Suppressor macrophage treated with lipopolysaccharide for 4 hours (primary cell): ENCODE data around the gene SRSF12.
"Not testable (repeated sequence)": the region's sequence is repeated elsewhere in the genome, so short reads cannot be mapped to it uniquely, and the experiment has no call there.

Experiments used
- DNase-seq: peaks from one replicate; pipeline ENCODE4 v3.0.0-alpha.2; 2020

Gene SRSF12

GRCh38 chr6:89069536-89070163 lies 48.2 kb downstream of the SRSF12 start:
- DNase-seq: no peak

- no peak for DNase-seq
Measured at GRCh38 chr6:89068695-89069094, 49.2 kb downstream of the SRSF12 start.

DNA sequence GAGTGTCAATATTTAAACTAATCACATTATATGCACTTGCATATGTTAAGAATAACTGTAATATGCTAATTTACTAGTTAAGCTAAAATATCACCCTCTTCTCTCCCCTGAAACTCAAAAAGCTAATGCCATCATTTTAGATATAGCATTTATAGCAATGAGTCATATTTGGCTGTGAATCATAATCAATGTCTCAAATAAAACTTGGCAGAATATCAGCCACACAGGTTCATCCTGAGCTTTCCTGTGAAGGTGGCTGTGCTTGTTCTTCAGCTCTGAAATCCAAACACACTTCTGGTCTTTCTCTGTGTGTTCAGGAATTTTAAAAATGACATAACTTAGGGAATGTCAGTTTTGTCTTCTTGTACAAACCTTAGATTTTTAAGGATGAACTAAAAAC lies 50.1 kb downstream of the SRSF12 start:
- DNase-seq: no peak

GRCh38 chr6:89066940-89067646 lies 50.8 kb downstream of the SRSF12 start:
- DNase-seq: peak; percentile 71

- DNase-seq: not testable (repeated sequence)
Measured at GRCh38 chr6:89066121-89066520, 51.8 kb downstream of the SRSF12 start.

- DNase-seq: not testable (repeated sequence)
Measured at GRCh38 chr6:89064931-89065330, 52.9 kb downstream of the SRSF12 start.

GRCh38 chr6:89063881-89064280 lies 54.0 kb downstream of the SRSF12 start:
- no peak for DNase-seq

DNA sequence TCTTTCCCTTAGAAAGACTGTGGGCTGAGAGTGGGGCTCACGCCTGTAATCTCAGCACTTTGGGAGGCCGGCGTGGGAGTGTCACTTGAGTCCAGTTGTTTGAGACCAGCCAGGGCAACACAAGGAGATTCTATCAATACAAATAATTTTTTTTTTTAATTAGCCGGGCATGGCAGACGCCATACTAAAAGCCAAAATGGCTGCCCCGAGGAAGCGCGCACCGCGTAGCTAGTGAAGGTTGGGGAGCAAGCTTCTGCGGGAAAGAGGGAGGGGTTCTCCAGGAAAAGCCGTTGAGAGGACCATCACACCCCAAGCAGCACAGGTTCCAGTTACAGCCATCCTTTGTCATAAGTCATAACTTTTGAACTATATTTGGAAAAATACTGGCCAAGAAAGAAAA lies 58.6 kb downstream of the SRSF12 start:
- DNase-seq: no peak

DNA sequence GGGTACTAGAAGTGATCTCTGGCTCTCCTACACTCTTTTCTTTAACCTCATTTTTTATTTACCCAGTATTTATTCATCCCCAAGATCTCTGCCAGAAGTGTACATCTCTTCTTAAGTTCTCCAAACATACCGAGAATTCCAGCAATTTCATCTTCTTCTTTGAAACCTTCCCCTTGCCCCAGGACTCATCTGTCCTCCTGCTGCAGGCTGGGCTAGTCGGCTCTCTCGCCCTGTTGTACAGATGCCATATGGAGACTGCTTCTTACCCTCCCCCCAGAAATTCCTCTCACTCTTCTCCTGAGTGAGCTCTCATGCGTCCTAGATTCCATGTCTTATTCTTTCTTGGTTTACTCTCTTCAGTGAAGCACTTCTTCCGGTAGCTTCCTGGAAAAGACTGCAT lies 59.2 kb downstream of the SRSF12 start:
- no peak for DNase-seq

DNA sequence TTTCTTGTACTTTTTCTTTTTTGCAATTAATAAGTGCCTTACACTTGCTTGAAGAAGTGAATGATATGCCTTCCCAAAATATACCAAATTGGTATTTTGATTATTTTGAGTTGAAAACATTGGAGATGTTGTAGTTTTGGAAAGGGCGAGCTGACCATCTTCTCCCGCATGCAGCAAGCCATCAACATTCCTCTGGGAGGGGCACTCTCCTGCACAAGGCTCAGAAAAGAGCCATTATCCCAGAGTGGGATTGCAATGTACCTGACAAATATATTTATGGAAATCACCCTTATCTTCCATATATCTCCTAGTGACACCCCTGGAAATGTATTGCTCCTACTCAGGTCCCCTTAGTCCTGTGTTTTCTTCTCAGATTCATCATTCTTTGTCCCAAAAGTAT lies 60.1 kb downstream of the SRSF12 start:
- DNase-seq: no peak

- DNase-seq: no peak
Measured at GRCh38 chr6:89054208-89054607, 63.7 kb downstream of the SRSF12 start.

GRCh38 chr6:89051676-89052075 lies 66.2 kb downstream of the SRSF12 start:
- no peak for DNase-seq

DNA sequence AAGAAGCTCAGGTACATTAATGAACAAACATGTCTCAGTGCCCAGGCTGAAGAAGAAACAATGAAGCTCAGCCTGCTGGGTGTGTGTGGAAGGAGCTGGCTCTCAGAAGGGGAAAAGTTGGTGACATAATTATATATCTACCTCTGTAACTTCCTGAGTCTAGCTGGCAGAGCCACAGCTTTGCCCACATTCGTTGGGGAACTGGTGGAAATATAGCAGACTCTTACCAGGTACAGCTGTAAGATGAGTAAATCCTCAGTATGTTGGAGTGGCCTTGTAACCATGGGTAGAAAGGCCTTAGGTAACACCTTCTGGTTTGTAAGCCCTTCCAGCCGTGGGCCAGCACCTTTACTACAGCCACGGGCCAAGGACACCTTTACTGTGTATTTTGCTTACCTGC lies 67.2 kb downstream of the SRSF12 start:
- DNase-seq: no peak

DNA sequence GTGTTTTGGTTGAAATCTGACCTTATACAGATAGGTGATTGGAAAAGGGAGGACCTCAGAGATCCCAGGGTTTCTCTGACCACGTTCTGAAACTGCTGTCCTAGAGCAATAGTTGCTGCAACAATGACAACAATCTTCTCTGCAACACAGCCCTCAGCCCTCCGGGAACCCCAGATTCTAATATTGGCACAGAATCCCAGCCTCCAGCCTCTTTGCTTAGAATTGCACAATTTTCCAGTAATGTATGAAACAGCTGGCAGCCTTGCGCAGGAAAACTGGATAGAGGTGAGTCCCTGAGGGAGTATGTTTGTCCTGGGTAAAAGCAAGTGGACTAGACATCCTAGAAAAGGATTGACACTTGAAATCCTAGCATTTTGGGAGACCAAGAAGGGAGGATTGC lies 67.7 kb downstream of the SRSF12 start:
- peak; percentile 55 for DNase-seq

- DNase-seq: no peak
Measured at GRCh38 chr6:89048985-89049384, 68.9 kb downstream of the SRSF12 start.

DNA sequence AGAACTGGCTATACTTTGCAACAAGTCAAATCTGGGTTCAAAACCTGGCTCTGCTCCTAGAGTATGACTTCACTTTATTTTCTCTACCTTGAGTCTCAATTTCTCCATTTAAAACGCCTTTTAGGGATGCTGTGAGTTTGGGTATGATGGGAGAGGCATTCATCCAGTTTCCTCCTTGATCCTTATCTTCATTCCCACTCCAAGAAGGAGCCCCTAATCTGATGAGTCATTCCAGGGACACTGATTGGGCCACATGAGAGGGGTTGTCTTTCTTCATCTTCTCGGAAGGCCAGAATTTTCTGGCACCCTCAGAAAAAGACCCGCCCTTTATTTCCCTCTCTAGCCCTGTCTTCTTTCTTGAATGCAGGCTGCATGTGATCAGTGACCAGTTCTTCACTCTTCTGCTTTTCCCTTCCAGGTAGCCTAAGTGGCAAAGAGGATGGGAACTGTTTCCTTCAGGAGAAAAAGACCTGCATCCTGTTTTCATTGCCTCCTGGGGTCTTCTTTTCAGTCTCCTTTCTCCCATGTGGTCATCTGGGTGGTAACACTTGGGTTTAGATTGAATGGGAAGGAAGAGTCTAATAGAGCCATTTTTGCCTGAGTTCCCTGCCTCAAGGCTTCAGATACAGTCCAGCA lies 69.5 kb downstream of the SRSF12 start:
- DNase-seq: no peak

- no peak for DNase-seq
Measured at GRCh38 chr6:89047473-89047872, 70.4 kb downstream of the SRSF12 start.
